Sciatic nerve (tissue), 2 donors: ENCODE data around the gene RPS18. TPM values are rescaled to one million over a fixed set of nuclear protein-coding genes. Genes with fewer than 3 reads are reported as not detected.
"Not testable (repeated sequence)": the region's sequence is repeated elsewhere in the genome, so short reads cannot be mapped to it uniquely, and the experiment has no call there.

Experiments used
- ATAC-seq: fragments of 200-7000 bp; cut with Tn5 transposase; one replicate; pipeline ENCODE4 v1.9.1; 2020; ENCODE audit warnings: mild to moderate bottlenecking, moderate library complexity
- DNase-seq: peaks from one replicate; pipeline ENCODE4 v3.0.0-alpha.2; 2020; ENCODE audit warnings: low spot score
- intact Hi-C: fragments of 100-400 bp; cut with DNase I; formaldehyde crosslinking; loops from one replicate; pipeline ENCODE4 v1.14.2; 2022
- total RNA-seq: library from RNA; stranded (reverse); fragmentation: NEBNext Ultra II Directional; extraction: Animal tissue kit (Norgen Biotek cat#: 25700); gene quantifications from one replicate; pipeline ENCODE4 v1.2.1, GENCODE V29; 2021
- donor health status: DM: no; HTN: no; CAD: no.
- donor health status: DM: no; HTN: no; CAD: no.

Gene RPS18
- total RNA-seq, 1 donor from 2014 or later = 1,733 TPM

DNA sequence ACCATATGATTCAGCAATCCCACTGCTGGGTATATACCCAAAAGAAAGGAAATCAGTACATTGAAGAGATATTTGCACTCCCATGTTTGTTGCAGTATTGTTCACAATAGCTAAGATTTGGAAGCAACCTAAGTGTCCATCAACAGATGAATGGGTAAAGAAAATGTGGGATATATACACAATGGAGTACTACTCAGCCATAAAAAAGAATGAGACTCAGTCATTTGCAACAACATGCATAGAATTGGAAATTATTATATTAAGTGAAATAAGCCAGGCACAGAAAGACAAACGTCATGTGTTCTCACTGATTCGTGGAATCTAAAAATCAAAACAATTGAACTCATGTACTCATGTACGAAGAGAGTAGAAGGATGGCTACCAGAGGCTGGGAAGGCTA, 9.4 kb upstream of the RPS18 start:
- not testable (repeated sequence) for ATAC-seq

GRCh38 chr6:33264015-33264414, 7.9 kb upstream of the RPS18 start:
- ATAC-seq (no peak), DNase-seq (no peak)
- intact Hi-C loops = no loop called here

More for the DNA sequence above, 9.4 kb upstream of the RPS18 start:
- DNase-seq, intact Hi-C loops: not testable (repeated sequence)

DNA sequence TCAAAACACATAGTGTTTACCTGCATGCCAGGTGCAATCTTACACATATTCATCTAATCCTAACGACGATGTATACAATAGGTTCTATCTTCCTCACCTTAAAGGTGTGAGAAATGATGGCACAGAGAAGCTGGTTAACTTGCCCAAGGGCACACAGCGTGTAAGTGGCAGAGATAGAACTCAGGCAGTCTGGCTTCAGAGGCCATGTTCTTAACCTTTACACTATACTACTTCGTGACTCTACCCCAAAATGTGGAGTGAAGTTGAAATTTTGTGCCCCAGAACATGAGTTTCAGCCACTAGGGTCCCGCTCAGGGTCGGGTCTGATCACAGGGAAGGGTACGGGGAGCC, 783 bp upstream of the RPS18 start:
- peak; percentile 12 for ATAC-seq
- DNase-seq = no peak
- intact Hi-C loops = no loop called here

GRCh38 chr6:33272275-33273128, 627 bp downstream of the RPS18 start:
- intact Hi-C loops = no loop called here
- ATAC-seq (peak; percentile 29), DNase-seq (no peak)

GRCh38 chr6:33273129-33273923, 1.5 kb downstream of the RPS18 start:
- DNase-seq (no peak), ATAC-seq (no peak)
- intact Hi-C loops = no loop called here

GRCh38 chr6:33273924-33274902, 2.3 kb downstream of the RPS18 start:
- intact Hi-C loops = no loop called here
- no peak for DNase-seq
- ATAC-seq = no peak

- DNase-seq, ATAC-seq, intact Hi-C loops: not testable (repeated sequence)
Observed at GRCh38 chr6:33275795-33276580, 4.1 kb downstream of the RPS18 start.

- intact Hi-C loops = no loop called here
- DNase-seq (no peak), ATAC-seq (no peak)
Observed at GRCh38 chr6:33276581-33276863, 4.6 kb downstream of the RPS18 start.

DNA sequence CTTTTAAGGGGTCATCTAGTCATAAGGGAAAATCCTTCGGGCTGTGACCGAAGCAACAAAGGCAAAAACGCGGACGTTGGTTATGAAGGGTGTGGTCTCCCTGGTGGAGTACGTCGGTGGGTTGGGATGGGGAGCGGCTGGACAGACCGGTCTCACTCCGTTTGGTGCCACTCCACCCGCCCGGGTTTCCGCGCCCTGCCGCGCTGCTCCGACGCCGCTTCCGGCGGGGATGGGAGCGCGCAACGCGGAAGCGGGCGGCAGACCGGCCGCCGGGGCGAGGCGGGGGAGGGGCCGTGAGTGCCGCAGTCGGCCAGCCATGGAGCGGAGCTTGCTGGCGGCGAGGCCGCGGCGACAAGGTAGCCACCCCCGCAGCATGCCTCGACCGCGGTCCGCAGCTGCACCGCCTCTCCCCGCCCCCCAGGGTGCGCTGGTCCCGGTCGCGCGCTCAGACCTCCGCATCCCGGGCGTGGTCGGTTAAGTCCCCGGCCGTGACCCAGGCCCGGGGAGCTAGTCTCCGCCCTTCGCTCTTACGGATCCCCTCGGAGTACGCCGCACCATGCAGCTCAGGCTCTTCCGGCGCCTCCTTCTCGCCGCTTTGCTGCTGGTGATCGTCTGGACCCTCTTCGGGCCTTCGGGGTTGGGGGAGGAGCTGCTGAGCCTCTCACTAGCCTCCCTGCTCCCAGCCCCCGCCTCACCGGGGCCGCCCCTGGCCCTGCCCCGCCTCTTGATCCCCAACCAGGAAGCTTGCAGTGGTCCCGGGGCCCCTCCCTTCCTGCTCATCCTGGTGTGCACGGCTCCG, 5.2 kb downstream of the RPS18 start, which contains the start of gene B3GALT4:
Gene B3GALT4 (plus strand): TSS at position 260 of the 799 bp plus-strand sequence. CDS start 297 bp downstream, at position 557.
- intact Hi-C loops = no loop called here
- ATAC-seq (peak; percentile 79), DNase-seq (peak; percentile 81)

DNA sequence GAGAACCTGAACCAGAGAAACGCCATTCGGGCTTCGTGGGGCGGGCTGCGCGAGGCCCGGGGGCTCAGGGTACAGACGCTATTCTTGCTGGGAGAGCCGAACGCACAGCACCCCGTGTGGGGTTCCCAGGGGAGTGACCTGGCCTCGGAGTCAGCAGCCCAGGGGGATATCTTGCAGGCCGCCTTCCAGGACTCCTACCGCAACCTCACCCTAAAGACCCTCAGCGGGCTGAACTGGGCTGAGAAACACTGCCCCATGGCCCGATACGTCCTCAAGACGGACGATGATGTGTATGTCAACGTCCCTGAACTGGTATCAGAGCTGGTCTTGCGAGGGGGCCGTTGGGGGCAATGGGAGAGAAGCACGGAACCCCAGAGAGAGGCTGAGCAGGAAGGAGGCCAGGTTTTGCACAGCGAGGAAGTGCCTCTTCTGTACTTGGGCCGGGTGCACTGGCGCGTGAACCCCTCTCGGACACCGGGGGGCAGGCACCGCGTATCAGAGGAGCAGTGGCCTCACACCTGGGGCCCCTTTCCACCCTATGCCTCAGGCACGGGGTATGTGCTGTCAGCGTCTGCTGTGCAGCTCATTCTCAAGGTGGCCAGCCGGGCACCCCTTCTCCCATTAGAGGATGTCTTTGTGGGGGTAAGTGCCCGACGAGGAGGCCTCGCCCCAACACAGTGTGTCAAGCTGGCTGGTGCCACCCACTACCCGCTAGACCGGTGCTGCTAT, 6.0 kb downstream of the RPS18 start:
- ATAC-seq = peak; percentile 33
- intact Hi-C loops = no loop called here
- DNase-seq = peak; percentile 60

DNA sequence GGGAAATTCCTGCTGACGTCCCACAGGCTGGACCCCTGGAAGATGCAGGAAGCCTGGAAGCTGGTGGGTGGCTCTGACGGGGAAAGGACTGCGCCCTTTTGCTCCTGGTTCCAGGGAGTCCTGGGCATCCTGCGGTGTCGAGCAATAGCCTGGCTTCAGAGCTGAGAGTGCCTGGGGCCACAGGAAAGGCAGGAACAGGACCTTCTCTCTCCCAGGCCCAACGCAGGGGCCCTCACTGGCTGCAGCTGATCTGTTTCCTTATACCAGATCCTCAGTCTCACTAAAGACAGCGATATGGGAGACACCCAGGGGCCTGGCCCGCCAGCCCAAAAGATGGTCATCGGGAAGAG, 6.5 kb downstream of the RPS18 start:
- ATAC-seq = no peak
- DNase-seq = no peak
- intact Hi-C loops = no loop called here

DNA sequence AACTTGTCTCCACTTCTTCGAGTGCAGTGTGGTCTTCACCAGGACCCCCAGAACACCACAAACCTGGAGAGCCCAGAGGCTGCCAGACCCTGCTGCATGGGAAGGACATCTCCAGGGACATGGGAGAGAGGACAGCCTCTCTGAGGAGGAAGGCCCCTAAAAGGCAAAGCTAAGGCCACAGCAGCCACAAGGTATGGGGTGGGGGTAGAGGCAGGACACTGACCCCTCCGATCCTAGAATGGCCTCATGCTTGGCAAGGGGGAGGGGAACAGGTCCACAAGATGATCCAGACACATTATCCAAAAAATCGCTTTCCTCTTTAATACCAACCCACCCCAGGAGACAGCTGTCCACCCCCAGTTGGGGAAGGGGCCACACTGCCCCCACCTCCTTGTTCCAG, 6.9 kb downstream of the RPS18 start:
- ATAC-seq = no peak
- intact Hi-C loops = no loop called here
- DNase-seq = no peak

- no peak for DNase-seq
- ATAC-seq = no peak
- intact Hi-C loops = no loop called here
Observed at GRCh38 chr6:33279257-33279695, 7.4 kb downstream of the RPS18 start.

DNA sequence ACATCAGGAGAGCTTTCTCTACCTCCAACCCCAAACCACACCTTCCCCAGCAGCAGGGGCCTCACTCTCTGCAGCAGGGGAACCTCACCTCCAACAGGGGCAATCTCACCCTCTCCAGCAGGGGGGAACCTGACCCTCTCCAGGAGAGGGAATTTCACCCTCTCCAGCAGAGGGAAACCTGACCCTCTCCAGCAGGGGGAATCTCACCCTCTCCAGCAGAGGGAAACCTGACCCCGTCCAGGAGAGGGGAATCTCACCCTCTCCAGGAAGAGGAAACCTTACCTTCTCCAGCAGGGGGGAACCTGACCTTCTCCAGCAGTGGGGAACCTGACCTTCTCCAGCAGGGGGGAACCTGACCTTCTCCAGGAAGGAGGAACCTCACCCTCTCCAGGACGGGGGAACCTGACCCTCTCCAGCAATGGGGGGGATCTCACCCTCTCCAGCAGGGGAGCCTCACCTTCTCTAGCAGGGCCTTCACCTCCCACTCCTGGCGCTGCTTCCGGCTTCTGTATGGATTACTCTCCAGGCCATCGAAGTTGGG, 8.2 kb downstream of the RPS18 start:
- intact Hi-C loops = no loop called here
- ATAC-seq (no peak), DNase-seq (no peak)

- no peak for ATAC-seq
Observed at GRCh38 chr6:33280539-33280938, 8.7 kb downstream of the RPS18 start.

GRCh38 chr6:33285214-33285613, 13.3 kb downstream of the RPS18 start:
- ATAC-seq, DNase-seq, intact Hi-C loops: not testable (repeated sequence)

More at GRCh38 chr6:33280539-33280938, 8.7 kb downstream of the RPS18 start:
- intact Hi-C loops = no loop called here
- no peak for DNase-seq
